Lower lobe of right lung (tissue), 2 donors: ENCODE measurements around the gene OR8D1. TPM values are rescaled to one million over a fixed set of nuclear protein-coding genes. Genes with fewer than 3 reads are reported as not detected.

Experiments used
- ATAC-seq, 2 donors: fragments of 200-7000 bp; cut with Tn5 transposase; one replicate each; pipeline ENCODE4 v1.9.1; 2020 to 2022; ENCODE audit warnings: mild to moderate bottlenecking in 2 of 2, moderate library complexity in 2 of 2
- DNase-seq: peaks from one replicate; pipeline ENCODE4 v3.0.0-alpha.2; 2020
- H3K27ac ChIP-seq: fragments of 200-600 bp; one replicate; pipeline ENCODE4 v1.8.0; 2022
- H3K27me3 ChIP-seq: fragments of 200-600 bp; one replicate; pipeline ENCODE4 v1.8.0; 2022; ENCODE audit warnings: low read depth
- H3K36me3 ChIP-seq: fragments of 200-600 bp; one replicate; pipeline ENCODE4 v1.8.0; 2022; ENCODE audit warnings: mild to moderate bottlenecking
- H3K4me1 ChIP-seq: fragments of 200-600 bp; one replicate; pipeline ENCODE4 v1.8.0; 2022
- H3K4me3 ChIP-seq: fragments of 200-600 bp; one replicate; pipeline ENCODE4 v1.8.0; 2022; ENCODE audit warnings: mild to moderate bottlenecking
- H3K9me3 ChIP-seq: fragments of 200-600 bp; one replicate; pipeline ENCODE4 v1.8.0; 2022
- CTCF ChIP-seq: fragments of 200-600 bp; IDR thresholded peaks from one replicate; pipeline ENCODE4 v1.8.0; 2022; ENCODE audit warnings: antibody characterized with exemption, mild to moderate bottlenecking
- intact Hi-C: fragments of 100-400 bp; cut with DNase I; formaldehyde crosslinking; loops from one replicate; pipeline ENCODE4 v1.11.0; 2022
- total RNA-seq: library from RNA; stranded (reverse); fragmentation: NEBNext Ultra II Directional; extraction: Animal tissue kit (Norgen Biotek cat#: 25700); gene quantifications from one replicate; pipeline ENCODE4 v1.2.1, GENCODE V29; 2021
- donor health status: DM: no; HTN: yes; CAD: no; lungs with severe emphysema.

OR8D1 gene
- total RNA-seq, 1 donor from 2014 or later = not detected

- no peak for ATAC-seq
- intact Hi-C loops = no loop called here
Measured at GRCh38 chr11:124307093-124307492, 6.7 kb downstream of the OR8D1 start.

GRCh38 chr11:124302347-124303125 is 11.2 kb downstream of the OR8D1 start:
- no peaks in the 10 kb centered on the region for H3K9me3 ChIP-seq
- H3K4me3 ChIP-seq = no peak overlapping the region
- no peak overlapping the region for H3K27ac ChIP-seq
- no peak for DNase-seq
- TF ChIP-seq CTCF = no peak
- no peaks in the 10 kb centered on the region for H3K36me3 ChIP-seq
- no peak for ATAC-seq
- H3K4me1 ChIP-seq = peaks cover 7% of the 10 kb centered on the region
- H3K27me3 ChIP-seq = no peaks in the 10 kb centered on the region
- intact Hi-C loops = no loop called here

More at GRCh38 chr11:124307093-124307492, 6.7 kb downstream of the OR8D1 start:
- Histone ChIP-seq H3K4me3 (no peak overlapping the region), H3K4me1 (peaks cover under 1% of the 10 kb centered on the region), H3K27me3 (no peaks in the 10 kb centered on the region), H3K27ac (no peak overlapping the region), H3K36me3 (no peaks in the 10 kb centered on the region), H3K9me3 (no peaks in the 10 kb centered on the region)
- TF ChIP-seq CTCF = no peak
- DNase-seq = no peak

GRCh38 chr11:124301548-124301947 is 12.2 kb downstream of the OR8D1 start:
- H3K9me3 ChIP-seq = no peaks in the 10 kb centered on the region
- no peak for DNase-seq
- ATAC-seq = peak in 1 of 2 donors; percentile 43
- no peak for TF ChIP-seq CTCF
- H3K36me3 ChIP-seq = no peaks in the 10 kb centered on the region
- peaks cover 7% of the 10 kb centered on the region for H3K4me1 ChIP-seq
- H3K27ac ChIP-seq = no peak overlapping the region
- intact Hi-C loops = no loop called here
- no peaks in the 10 kb centered on the region for H3K27me3 ChIP-seq
- no peak overlapping the region for H3K4me3 ChIP-seq

GRCh38 chr11:124297921-124298320 is 15.8 kb downstream of the OR8D1 start:
- no peak overlapping the region for H3K27ac ChIP-seq
- ATAC-seq (no peak), DNase-seq (no peak)
- no peak for TF ChIP-seq CTCF
- H3K4me1 ChIP-seq = peaks cover 7% of the 10 kb centered on the region
- no peaks in the 10 kb centered on the region for H3K9me3 ChIP-seq
- no peak overlapping the region for H3K4me3 ChIP-seq
- H3K36me3 ChIP-seq = no peaks in the 10 kb centered on the region
- no peaks in the 10 kb centered on the region for H3K27me3 ChIP-seq
- intact Hi-C loops = no loop called here

- intact Hi-C loops = no loop called here
- no peaks in the 10 kb centered on the region for H3K4me1 ChIP-seq
- H3K36me3 ChIP-seq = no peaks in the 10 kb centered on the region
- TF ChIP-seq CTCF = no peak
- H3K27ac ChIP-seq = no peak overlapping the region
- no peak for DNase-seq
- no peaks in the 10 kb centered on the region for H3K9me3 ChIP-seq
- no peak overlapping the region for H3K4me3 ChIP-seq
- no peaks in the 10 kb centered on the region for H3K27me3 ChIP-seq
- ATAC-seq = no peak
Measured at GRCh38 chr11:124296016-124296415, 17.7 kb downstream of the OR8D1 start.
